ENCODE data around the gene MARK1. TPM values are rescaled to one million over a fixed set of nuclear protein-coding genes. Genes with fewer than 3 reads are reported as not detected.

The MARK1 gene
- total and polyA plus RNA-seq, 7 donors: 0.60 to 15.0 (median 9.3) TPM

GRCh38 chr1:220485791-220486190, 42.1 kb upstream of the MARK1 start:
- Histone ChIP-seq H3K27me3 (no peaks in the 10 kb centered on the region), H3K4me3 (no peak overlapping the region), H3K27ac (no peak overlapping the region), H3K9me3 (no peaks in the 10 kb centered on the region), H3K4me1 (no peaks in the 10 kb centered on the region), H3K36me3 (no peaks in the 10 kb centered on the region)
- 82 to 92% methylated on average over 6 of the region's 6 CpGs for WGBS, 2 donors
- TF ChIP-seq POLR2A (IDR thresholded peaks at IDR 0.05) (no peak), CTCF (IDR thresholded peaks at IDR 0.05) (no peak), POLR2AphosphoS5 (IDR thresholded peaks at IDR 0.05) (no peak), EP300 (IDR thresholded peaks at IDR 0.05) (no peak)
- intact Hi-C loops (cut with DNase I): no loop called here
- no peak for DNase-seq

- TF ChIP-seq POLR2A (IDR thresholded peaks at IDR 0.05): no peak
- no peak for TF ChIP-seq POLR2AphosphoS5 (IDR thresholded peaks at IDR 0.05)
- TF ChIP-seq EP300 (IDR thresholded peaks at IDR 0.05): no peak
- TF ChIP-seq CTCF (IDR thresholded peaks at IDR 0.05): no peak
- H3K36me3 ChIP-seq: no peaks in the 10 kb centered on the region
- no peaks in the 10 kb centered on the region for H3K9me3 ChIP-seq
- no peaks in the 10 kb centered on the region for H3K4me1 ChIP-seq
- no peak overlapping the region for H3K4me3 ChIP-seq
- intact Hi-C loops (cut with DNase I): no loop called here
- WGBS, 2 donors: 15 to 60% methylated on average over 5 of the region's 5 CpGs
- no peaks in the 10 kb centered on the region for H3K27me3 ChIP-seq
- no peak for DNase-seq
- H3K27ac ChIP-seq: no peak overlapping the region
Observed at GRCh38 chr1:220487297-220487820, 40.6 kb upstream of the MARK1 start.

- intact Hi-C loops (cut with DNase I): no loop called here
- TF ChIP-seq EP300 (IDR thresholded peaks at IDR 0.05): no peak
- TF ChIP-seq CTCF (IDR thresholded peaks at IDR 0.05): no peak
- no peak for TF ChIP-seq POLR2AphosphoS5 (IDR thresholded peaks at IDR 0.05)
- no peak for TF ChIP-seq POLR2A (IDR thresholded peaks at IDR 0.05)
- Histone ChIP-seq H3K9me3 (no peaks in the 10 kb centered on the region), H3K27me3 (no peaks in the 10 kb centered on the region), H3K27ac (no peak overlapping the region), H3K4me3 (no peak overlapping the region), H3K36me3 (no peaks in the 10 kb centered on the region), H3K4me1 (no peaks in the 10 kb centered on the region)
- WGBS, 2 donors: 79 to 82% methylated on average over 2 of the region's 2 CpGs
- DNase-seq: no peak
Observed at GRCh38 chr1:220491891-220492290, 36.0 kb upstream of the MARK1 start.

- 31 to 64% methylated on average over 5 of the region's 5 CpGs for WGBS, 2 donors
- Histone ChIP-seq H3K36me3 (no peaks in the 10 kb centered on the region), H3K27me3 (no peaks in the 10 kb centered on the region), H3K9me3 (no peaks in the 10 kb centered on the region), H3K4me1 (no peaks in the 10 kb centered on the region), H3K27ac (no peak overlapping the region), H3K4me3 (no peak overlapping the region)
- TF ChIP-seq EP300 (IDR thresholded peaks at IDR 0.05): no peak
- no peak for TF ChIP-seq POLR2AphosphoS5 (IDR thresholded peaks at IDR 0.05)
- TF ChIP-seq CTCF (IDR thresholded peaks at IDR 0.05): no peak
- TF ChIP-seq POLR2A (IDR thresholded peaks at IDR 0.05): no peak
- intact Hi-C loops (cut with DNase I): no loop called here
- DNase-seq: no peak
Observed at GRCh38 chr1:220497220-220497947, 30.6 kb upstream of the MARK1 start.

Measured in sigmoid colon (tissue), 7 donors.